G401.6 (cell line): Measurements from ENCODE around the gene CHMP2A.

Experiments
- FAIRE-seq: peaks from 2 replicates; lab custom pipeline; 2012; peaks lifted over from hg19 to GRCh38; lab: Jason Lieb, UNC

CHMP2A gene

GRCh38 chr19:58536852-58537798 is 17.8 kb downstream of the CHMP2A start:
- FAIRE-seq: no peak

- FAIRE-seq: no peak
Observed at GRCh38 chr19:58535857-58536256, 19.0 kb downstream of the CHMP2A start.

GRCh38 chr19:58531034-58531840 is 23.7 kb downstream of the CHMP2A start:
- FAIRE-seq: no peak

- no peak for FAIRE-seq
Observed at GRCh38 chr19:58529405-58529804, 25.5 kb downstream of the CHMP2A start.

- no peak for FAIRE-seq
Observed at GRCh38 chr19:58522709-58523108, 32.2 kb downstream of the CHMP2A start.

- no peak for FAIRE-seq
Observed at GRCh38 chr19:58521651-58522050, 33.3 kb downstream of the CHMP2A start.

GRCh38 chr19:58520257-58520599 is 34.7 kb downstream of the CHMP2A start:
- no peak for FAIRE-seq

- peak; percentile 87 for FAIRE-seq
Observed at GRCh38 chr19:58519355-58520256, 35.3 kb downstream of the CHMP2A start, which contains the start of gene ZBTB45. TSS of gene ZBTB45 (minus strand) at chr19:58519810. CDS start at chr19:58517673, 2,137 bp downstream.

GRCh38 chr19:58519087-58519354 is 35.9 kb downstream of the CHMP2A start:
- FAIRE-seq: no peak

- no peak for FAIRE-seq
Observed at GRCh38 chr19:58518256-58519086, 36.4 kb downstream of the CHMP2A start.

- FAIRE-seq: no peak
Observed at GRCh38 chr19:58516964-58517833, 37.7 kb downstream of the CHMP2A start.

GRCh38 chr19:58516246-58516836 is 38.6 kb downstream of the CHMP2A start:
- FAIRE-seq: no peak

GRCh38 chr19:58515259-58515658 is 39.6 kb downstream of the CHMP2A start:
- no peak for FAIRE-seq

GRCh38 chr19:58514564-58515022 is 40.3 kb downstream of the CHMP2A start:
- FAIRE-seq: no peak

- FAIRE-seq: no peak
Observed at GRCh38 chr19:58513694-58514563, 41.0 kb downstream of the CHMP2A start.

GRCh38 chr19:58513213-58513693 is 41.7 kb downstream of the CHMP2A start:
- no peak for FAIRE-seq

- FAIRE-seq: no peak
Observed at GRCh38 chr19:58511353-58512208, 43.3 kb downstream of the CHMP2A start, which contains the start of gene SLC27A5. TSS of gene SLC27A5 (minus strand) at chr19:58511992. CDS start at chr19:58511955, 37 bp downstream.
